Esophagus muscularis mucosa (tissue), 4 donors: ENCODE data around the gene CPNE6.

Experiments used
- CTCF ChIP-seq, 3 experiments: fragments of 200-600 bp in 2 of 3; fragments of 450-650 bp in 1 of 3; sonication (generic) in 2 of 3; IDR thresholded peaks; one replicate each; pipeline ENCODE4 v1.5.1; 2017 to 2019; ENCODE audit warnings: antibody characterized with exemption in 3 of 3, mild to moderate bottlenecking in 2 of 3, moderate library complexity in 1 of 3
- EP300 ChIP-seq: sonication (generic); formaldehyde crosslinking; IDR thresholded peaks from one replicate; pipeline ENCODE4 v1.6.1; 2017; ENCODE audit warnings: antibody characterized with exemption
- POLR2A ChIP-seq: fragments of 450-650 bp; IDR thresholded peaks from one replicate; pipeline ENCODE4 v1.6.1; 2017; ENCODE audit warnings: antibody characterized with exemption, moderate library complexity, mild to moderate bottlenecking, low read depth

- TF ChIP-seq CTCF (IDR thresholded peaks at IDR 0.05) (no peak), POLR2A (no peak), EP300 (no peak)
These were observed 6.0 kb upstream of the CPNE6 start for GRCh38 chr14:24065408-24065807.
